OCI-LY7 (cell line): Measurements from ENCODE around the gene GRK3.
"Not testable (repeated sequence)": the region's sequence is repeated elsewhere in the genome, so short reads cannot be mapped to it uniquely, and the experiment has no call there.

Source experiments
- CTCF ChIP-seq: fragments of 200-600 bp; sonication (generic); conservative IDR thresholded peaks from 2 replicates; pipeline ENCODE4 v1.5.1; 2014; ENCODE audit warnings: mild to moderate bottlenecking, antibody characterized with exemption, low read length, moderate library complexity, mixed read lengths
- EZH2phosphoT487 ChIP-seq: fragments of 200-600 bp; sonication (generic); IDR thresholded peaks from 2 replicates; pipeline ENCODE4 v1.6.1; 2018; ENCODE audit warnings: low read depth, borderline replicate concordance, mild to moderate bottlenecking, mixed run types, antibody characterized with exemption, low read length, moderate library complexity, mixed read lengths

DNA sequence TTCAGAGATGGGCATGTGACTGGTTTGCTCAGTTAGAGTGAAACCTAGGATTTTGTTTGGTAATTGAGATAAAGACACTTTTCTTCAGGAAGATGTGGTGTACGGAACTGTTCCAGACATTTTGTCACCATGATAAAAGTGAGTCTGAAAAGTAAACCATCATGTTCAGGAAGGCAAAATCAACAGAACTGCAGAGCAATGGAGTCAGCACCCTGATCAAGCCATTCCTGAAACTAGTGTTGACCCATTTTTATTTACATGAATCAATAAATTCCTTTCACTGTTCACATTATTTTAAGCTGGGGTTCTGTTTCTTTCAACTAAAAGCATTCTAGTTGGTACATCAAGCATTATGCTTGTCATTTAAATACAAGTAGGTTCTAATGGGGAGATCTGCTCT, 35.4 kb upstream of the GRK3 start:
- TF ChIP-seq CTCF, EZH2phosphoT487: not testable (repeated sequence)
